ENCODE results near the gene SOX8.
"Not testable (repeated sequence)": the region's sequence is repeated elsewhere in the genome, so short reads cannot be mapped to it uniquely, and the experiment has no call there.

Gene SOX8

DNA sequence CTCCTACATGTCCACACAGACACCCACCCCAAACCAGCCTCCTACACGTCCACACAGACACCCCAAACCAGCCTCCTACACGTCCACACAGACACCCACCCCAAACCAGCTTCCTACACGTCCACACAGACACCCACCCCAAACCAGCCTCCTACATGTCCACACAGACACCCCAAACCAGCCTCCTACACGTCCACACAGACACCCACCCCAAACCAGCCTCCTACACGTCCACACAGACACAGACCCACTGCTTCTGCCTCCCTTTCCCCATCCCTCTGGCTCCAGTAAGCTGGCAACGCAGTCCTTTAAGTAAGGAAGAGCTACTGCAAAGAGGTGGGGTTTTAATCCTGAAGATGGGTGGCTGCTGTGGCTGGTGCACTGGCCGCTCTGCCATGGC is 27.8 kb upstream of the SOX8 start:
- not testable (repeated sequence) for DNase-seq (ENCODE audit: low spot score)

DNA sequence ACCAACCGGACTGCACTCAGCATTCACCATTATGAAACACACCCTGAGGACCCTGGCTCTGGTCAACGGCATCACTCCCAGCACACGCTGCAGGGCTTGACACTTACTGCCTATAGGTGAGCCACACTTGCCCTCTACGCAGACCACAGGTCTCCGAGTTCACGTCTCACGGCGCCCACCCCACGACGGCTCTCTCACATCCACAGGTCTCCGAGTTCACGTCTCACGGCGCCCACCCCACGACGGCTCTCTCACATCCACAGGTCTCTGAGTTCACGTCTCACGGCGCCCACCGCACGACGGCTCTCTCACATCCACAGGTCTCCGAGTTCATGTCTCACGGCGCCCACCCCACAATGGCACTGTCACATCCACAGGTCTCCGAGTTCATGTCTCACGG is 25.8 kb upstream of the SOX8 start:
- not testable (repeated sequence) for DNase-seq (ENCODE audit: low spot score)

DNA sequence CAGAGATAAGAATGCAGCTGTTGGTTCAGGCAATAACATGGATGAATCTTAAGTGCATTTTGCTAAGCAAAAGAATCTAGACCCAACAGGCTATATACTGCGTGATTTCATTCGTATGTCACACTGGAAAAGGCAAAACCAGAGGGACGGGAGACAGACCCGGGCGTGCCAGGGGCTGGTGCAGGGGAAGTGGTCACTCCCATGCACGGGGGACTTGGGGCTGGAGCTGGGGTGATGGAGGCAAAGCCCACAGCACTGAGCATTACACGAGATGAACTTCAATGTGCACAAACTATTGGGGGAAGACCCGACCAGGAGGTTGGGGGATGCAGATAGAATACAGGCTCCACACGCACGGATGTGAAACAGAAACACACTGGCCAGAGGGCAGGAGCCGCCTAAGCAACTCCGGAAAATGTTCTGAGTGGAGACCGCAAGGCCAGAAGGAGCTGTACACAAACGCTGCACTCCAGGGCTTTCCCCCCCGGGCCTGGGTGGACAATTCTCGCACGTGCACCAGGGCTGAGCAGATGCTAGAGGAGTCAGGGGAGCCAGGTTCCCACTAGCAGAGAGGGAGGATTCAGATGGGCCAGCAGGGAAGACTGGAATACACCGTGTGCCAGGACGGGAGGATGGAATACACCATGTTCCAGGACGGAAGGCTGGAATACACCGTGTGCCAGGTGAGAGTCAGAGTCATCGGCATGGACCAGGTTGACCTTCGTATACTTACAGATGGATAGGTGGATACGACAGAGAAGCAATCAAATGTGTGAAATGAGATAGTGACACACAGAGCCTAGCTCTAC is 22.1 kb upstream of the SOX8 start:
- DNase-seq (ENCODE audit: low spot score): no peak

DNA sequence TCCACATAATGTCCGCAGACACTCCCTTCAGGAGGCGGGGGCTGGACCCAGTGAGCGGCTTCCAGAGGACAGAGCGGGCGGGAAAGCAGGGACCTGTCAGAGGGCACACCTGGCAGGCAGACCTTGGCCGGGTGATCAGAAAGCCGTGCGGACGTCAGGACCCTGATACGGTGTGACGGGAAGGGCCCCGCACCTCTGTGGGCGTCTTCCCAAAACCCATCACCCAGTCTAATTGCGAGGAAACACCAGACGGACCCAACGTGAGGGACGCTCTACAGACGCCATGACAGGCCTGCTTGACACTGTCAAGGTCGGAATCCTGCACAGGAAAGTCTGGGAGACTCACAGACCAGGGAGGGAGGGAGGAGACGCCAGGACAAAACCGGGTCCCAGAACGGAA is 19.2 kb upstream of the SOX8 start:
- no peak for DNase-seq (ENCODE audit: low spot score)

DNA sequence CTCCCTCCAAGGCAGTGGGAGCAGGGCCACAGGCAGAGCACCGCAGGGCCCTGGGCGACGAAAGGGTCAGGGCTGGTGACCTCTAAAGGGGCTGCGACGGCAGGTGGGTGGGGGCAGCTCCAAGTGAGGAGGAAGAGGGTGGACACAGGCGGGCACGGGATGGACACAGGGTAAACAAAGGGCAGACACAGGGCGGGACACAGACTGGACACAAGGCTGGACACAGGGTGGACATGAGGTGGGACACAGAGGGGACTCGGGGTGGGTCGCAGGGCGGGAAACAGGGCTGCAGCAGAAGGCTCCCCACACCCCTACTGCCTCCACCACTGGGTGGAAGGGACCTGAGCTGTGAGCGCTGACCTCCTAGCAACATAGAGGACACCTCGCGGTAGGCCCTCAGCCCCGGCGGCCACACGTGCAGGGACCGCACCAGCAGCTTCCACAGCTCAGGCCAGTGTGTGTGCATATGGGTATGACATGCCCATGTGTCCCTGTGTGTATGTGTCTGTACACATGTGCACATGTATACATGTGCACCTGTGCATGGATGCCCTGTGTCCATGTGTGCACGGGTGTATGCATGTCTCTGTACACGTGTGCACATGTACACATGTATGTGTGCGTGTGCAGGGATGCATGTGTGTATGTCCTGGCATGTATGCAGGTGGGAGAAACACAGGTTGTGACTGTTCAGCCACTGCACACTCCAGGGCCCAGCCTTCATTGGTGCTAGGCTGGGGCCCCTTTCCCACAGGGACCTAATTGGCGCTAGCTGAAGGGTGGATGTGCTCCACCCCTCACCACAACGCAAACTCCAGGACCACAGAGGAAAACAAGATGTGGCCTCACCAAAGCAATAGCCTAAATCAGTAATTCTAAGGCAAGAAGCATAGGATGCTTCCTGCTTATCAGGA is 18.4 kb upstream of the SOX8 start:
- DNase-seq (ENCODE audit: low spot score): no peak

DNA sequence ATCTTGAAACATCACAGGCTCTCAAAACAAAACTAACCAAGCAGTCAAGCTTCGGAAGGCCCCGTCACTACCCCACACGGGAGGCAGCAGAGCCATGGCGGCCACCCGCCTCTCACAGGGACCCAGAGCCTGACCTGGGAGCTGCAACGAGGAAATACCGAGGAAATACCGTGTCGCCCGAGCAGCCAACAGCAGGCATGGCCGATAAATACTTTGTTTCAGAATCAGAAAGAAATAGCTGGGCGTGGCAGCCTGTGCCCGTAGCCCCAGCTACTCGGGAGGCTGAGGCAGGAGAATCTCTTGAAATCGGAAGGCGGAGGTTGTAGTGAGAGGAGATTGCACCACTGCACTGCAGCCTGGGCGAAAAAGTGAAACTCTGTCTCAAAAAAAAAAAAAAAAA is 17.7 kb upstream of the SOX8 start:
- DNase-seq (ENCODE audit: low spot score): no peak

DNA sequence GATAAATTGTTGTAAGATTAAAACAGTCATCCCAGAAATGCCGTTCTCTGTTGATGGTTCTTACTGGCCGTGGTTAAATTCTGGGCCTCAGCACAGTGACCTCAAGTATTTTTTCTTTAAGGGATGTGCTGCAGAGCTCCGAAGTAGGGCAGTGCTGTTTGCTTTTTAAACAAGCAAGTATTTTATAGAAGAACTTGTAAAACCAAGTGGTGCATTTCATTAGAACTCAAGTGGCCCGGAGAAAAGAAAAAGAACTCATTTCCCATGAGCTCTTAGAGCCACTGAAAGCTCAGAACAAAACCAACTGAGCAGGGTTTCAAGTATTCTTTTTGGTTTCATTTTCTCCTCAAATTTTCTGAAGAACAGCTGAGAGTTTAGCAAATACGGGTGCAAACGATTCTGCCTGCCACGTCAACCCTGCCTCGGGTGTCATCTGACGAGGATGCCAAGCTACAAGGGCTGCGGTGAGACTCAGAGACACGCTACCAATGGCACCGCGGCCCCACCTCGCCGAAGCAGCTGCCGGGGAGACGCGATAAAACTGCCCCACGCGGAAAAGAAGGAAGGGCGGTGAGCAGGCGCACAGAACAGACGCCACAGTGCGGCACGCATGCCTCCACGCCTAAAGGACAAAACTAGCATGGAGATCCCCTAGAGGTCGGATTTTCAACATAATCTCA is 17.1 kb upstream of the SOX8 start:
- DNase-seq (ENCODE audit: low spot score): no peak

DNA sequence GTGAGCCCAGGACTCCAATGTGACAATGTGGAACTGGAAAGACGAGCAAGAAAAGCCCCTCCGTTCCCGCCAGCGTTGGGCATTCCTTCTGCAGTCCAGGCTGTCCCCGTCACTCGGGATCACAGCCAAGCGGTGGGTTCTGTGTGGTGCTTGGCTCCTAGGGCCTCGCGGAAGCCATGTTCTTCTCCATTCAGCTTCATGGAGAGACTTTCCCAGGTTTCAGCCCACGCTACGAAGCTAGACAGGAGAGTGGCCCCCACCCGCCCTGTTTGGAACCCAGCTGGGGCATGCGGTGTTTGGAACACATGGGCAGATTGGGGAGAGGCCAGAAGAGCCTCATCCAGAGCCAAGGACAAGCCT is 16.6 kb upstream of the SOX8 start:
- DNase-seq (ENCODE audit: low spot score): no peak

DNA sequence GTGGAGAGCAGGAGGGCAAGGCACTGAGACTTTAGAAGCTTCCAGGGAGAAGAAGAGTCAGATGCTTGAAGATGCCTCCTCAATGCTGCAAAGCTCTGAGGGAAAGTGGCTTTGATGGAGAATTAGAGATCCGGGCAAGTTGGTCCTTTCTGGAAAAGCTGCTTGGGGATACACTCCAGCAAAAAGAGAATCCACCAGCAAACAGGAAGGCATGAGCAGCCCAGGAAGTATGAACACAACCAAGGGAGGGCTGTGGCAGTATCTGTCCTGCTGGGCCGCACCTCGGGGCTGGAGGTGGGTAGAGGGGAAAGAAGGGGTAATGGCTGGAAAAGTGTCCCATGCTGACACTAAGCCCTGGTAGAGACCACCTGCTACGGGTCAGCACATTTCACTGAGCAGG is 16.1 kb upstream of the SOX8 start:
- DNase-seq (ENCODE audit: low spot score): no peak

DNA sequence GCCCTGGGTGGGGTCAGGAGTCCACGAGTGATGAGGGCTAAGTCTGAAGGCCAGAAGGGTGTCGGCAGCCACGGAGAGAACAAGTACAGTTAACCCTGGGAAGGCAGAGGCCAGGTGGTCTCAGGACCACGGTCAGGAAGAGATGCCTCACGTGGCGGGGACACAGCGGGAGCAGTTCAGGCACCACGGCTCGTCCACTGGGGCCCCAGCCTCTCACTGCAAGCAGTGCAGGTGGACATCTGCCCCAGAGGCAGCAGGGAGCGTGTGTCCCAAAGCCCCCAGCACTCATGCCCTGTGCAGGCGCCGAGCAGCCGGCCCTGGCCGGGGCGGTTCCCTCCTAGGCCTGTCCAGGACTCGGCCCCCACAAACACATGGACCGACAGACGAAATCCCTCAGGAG is 15.5 kb upstream of the SOX8 start:
- DNase-seq (ENCODE audit: low spot score): no peak

DNA sequence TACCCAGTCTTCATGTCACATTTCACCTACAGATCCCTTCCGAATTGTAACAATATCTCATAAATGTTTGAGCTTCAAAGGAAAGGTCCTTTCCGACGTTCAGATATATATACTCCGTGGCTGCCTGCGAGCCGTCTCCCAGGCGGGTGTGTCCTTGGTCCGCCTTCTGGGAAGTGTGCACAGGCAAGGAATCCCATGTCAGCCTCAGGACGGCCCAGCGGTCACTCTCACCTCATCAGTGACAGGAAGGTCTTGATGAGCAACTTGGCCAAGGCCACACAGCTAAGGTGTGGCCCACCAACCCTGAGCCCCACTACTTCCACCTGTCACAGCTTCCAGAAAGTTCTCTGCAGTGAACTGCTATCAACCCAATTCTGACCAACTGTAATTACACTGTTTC is 15.1 kb upstream of the SOX8 start:
- DNase-seq (ENCODE audit: low spot score): no peak

DNA sequence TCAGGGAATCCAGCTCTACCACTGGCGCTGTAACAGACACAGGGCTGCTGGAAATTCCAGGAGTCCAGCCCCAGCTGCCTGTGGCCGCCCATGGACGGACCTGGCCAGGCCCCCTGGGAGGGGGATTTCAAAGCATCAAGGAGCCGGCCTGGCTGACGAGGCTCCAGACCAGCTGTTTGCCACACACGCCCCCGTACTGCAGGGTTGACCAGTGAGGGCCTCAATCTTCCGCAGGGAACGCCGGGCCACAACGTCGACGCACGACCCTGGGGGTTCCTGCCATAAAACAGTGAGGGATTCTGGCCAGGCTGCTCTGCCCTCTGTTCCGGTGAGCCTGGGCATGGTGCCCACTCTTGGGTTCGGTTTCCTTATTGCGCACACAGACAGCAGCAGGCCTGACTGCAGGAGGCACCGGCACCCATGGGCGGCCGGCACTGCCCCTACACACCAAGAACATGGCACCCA is 14.5 kb upstream of the SOX8 start:
- DNase-seq (ENCODE audit: low spot score): no peak

DNA sequence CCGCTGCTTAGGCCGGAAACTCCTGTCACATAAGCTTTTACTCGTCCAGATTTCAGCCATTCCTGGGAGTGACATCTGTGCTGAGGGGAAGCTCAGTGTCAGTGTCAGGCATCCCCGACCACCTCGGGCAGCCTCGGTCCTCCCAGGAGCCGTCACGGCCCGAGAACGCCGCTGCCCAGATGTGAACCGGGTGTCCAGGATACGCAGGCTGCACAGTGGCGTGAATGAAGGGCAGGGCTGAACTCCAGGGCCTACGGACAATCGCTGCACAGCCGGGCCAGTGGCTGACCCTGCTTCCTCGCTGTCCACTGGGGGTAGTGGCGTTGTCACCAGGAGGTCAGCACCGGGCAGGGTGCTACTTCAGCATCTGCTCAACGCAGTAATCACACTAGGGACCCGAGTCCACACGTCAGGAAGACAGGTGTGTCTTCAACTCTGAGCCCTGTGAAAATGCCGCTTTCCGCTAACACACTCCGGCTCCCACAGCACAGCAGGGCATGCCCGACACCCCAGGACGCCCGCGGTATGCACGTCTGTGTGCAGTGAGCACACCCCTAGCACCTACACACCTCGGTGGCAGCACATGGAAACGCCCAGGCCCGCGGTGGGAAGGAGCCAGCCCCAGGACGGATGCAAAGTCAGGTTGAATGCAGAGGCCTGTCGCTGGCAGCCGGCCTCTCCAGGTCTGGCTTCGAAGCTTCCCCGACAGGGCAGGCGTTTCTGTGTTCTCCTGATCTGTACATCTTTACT is 13.8 kb upstream of the SOX8 start:
- no peak for DNase-seq (ENCODE audit: low spot score)

DNA sequence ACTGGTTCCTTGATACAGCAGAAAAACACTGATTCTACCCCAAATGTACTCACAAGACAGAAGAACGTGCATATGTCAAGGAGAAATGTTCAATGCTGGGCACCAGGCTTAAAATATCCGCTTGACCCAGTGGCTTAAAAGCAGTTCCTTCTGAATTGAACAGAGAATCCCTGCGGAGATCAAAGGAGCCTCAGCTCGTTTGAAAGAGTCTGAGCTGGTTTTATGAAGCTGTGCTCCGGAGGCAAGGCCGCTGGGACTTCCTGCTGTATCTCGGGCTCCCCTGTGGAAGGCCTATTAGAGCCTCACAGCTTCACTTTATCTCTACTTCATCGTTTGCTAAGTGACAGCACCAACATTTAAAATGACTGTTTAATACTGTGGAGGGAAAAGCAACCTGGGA is 12.9 kb upstream of the SOX8 start:
- no peak for DNase-seq (ENCODE audit: low spot score)

DNA sequence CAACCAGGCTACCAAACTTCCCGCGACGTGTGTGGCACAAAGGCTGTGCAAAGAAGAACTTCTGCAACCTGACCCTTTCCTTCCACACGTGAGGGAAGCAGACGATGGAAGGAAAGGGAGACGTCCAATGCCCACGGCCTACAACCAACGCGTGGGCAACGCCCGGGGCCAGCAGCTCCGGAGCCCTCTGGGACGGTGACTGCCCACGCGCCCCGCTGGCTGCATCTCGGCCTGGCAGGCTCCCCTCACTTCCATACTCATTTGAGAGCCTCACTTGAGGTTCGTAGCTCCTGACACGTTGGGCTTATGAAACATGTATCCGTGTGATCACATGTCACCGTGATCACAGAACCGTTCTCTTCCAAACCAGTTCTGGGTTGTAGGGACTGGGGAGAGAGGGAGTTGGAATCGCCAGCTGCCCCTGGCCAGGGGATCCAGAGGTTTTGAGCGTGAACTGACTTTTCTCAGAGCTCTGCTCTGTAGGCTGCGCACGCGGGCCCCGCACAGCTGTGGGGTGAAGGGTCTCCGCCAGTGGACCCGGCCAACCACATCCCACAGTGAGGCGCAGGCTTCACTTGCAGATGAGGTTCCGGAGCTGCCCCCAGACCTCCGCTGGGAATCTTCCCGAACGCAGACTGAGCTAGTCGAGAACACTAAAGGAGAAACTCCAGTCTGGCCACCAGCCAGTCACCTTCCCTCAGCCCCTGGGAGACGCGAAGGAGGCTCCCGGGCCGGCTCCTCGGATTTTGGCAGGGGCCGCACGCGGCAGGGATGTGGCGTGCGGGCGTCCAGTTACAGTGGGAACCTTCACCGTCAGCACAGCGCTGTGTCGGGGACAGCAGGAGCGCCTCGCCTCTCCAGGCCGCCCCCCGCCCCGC is 11.8 kb upstream of the SOX8 start:
- DNase-seq (ENCODE audit: low spot score): no peak

DNA sequence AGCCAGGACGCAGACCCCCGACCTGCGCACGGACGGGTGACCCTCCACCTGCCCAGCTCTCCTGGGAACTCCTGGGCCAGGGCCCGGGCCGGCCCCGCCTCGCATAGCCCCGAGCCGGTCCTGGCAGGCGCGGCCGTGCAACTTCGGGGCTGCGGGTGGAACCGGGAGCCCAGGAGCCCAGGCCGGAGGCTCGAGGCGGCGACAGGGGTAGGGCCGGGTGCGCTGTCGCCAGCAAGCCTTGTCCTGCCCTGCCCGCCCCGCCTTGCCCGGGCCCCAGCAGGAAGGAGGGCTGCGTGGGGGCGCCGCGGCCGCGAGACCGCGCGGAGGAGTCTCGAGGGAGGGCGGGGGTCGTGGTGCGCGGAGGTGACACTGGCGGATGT is 11.2 kb upstream of the SOX8 start:
- no peak for DNase-seq (ENCODE audit: low spot score)

DNA sequence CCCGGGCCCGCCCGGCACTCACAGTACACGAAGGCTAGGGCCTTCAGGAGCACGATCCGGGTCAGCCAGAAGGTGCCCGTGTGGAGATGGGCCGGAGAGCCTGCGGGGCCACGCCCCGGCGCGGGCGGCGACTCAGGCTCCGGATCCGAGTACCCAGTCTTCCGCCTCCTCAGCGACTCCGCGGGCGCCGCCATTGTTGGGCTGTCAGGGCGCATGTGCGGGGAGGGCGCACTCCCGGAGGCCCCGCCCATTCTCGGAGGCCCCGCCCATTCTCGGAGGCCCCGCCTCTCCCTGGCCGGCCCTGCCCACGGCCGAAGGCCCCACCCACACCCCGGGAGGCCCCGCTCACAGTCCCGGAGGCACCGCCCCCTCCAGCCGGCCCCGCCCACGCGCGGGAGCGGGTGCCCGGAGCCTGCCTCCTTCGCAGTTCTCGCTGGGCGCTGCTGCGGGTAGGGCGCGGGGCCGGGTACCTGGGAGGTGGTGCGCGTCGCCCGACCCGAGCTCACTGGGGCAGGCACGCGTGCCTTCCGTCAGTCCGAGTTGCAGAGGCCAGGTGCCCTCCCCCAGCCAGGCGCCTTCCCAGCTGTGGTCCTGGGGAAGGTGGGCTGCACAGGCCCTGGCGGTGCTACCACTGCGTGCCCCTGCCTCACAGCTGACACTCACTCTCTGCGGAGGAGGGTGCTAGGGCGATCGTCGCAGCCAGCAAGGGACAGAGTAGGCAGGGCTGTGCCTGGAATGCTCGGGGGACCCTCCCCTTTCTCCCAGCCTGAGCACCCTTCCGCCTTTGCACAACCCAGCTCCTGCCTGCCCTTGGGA is 10.6 kb upstream of the SOX8 start, which contains the start of gene LMF1:
LMF1 (minus strand) TSS at position 219 of the 816 bp plus-strand sequence; CDS start at position 215, 4 bp downstream.
- peak; percentile 85 for DNase-seq (ENCODE audit: low spot score)

DNA sequence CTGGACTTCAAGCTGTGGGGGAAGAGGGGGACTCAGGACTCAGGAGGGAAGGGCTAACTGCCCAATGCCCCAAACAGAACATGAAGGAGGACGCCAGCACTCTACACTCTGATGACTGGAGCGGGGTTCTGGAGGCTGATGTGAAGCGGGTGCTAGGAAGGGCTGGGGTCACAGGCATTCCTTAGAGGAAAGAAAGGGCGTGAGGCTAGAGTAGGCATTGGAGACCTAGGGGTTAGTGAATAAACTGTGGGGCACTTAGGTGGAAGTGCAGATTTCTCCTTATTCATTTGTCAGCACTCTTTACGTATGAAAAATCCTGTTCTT is 10.0 kb upstream of the SOX8 start:
- DNase-seq (ENCODE audit: low spot score): no peak

DNA sequence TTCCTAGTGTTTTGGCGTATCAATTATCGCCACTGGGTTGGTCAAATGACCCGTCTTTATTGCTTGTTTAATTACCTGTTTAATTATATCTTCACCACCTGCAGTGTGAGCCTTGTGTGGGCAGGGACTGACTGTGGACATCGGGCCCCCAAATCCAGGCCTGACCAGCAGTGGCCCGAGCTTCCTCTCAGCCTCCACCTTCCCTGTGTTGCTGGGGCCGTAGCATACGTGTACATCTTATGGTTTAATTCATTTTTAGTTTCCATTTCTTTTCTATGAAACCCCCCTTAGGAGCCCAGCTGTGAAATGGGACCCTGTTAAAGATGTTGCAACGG is 9.6 kb upstream of the SOX8 start:
- DNase-seq (ENCODE audit: low spot score): no peak

Data from SK-N-DZ (cell line).